Erythroblast (primary cell): Measurements from ENCODE around the gene NEUROD2.

Experiments used
- GATA1 ChIP-seq: IDR thresholded peaks from 2 replicates; pipeline ENCODE4 v1.6.1; 2011; ENCODE audit warnings: low read depth, mild to moderate bottlenecking, control low read depth, low read length, moderate library complexity
- POLR2A ChIP-seq: IDR thresholded peaks from 2 replicates; pipeline ENCODE4 v1.6.1; 2011; ENCODE audit warnings: mild to moderate bottlenecking, low read length

- TF ChIP-seq POLR2A (no peak), GATA1 (no peak)
Measured at GRCh38 chr17:39607851-39608130, at the start of gene NEUROD2.
